ENCODE measurements around the gene WDR18. TPM values are rescaled to one million over a fixed set of nuclear protein-coding genes. Genes with fewer than 3 reads are reported as not detected.

WDR18 gene, protein sequence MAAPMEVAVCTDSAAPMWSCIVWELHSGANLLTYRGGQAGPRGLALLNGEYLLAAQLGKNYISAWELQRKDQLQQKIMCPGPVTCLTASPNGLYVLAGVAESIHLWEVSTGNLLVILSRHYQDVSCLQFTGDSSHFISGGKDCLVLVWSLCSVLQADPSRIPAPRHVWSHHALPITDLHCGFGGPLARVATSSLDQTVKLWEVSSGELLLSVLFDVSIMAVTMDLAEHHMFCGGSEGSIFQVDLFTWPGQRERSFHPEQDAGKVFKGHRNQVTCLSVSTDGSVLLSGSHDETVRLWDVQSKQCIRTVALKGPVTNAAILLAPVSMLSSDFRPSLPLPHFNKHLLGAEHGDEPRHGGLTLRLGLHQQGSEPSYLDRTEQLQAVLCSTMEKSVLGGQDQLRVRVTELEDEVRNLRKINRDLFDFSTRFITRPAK
- 6.9 and 7.9 TPM in 2 replicates for polyA plus RNA-seq

DNA sequence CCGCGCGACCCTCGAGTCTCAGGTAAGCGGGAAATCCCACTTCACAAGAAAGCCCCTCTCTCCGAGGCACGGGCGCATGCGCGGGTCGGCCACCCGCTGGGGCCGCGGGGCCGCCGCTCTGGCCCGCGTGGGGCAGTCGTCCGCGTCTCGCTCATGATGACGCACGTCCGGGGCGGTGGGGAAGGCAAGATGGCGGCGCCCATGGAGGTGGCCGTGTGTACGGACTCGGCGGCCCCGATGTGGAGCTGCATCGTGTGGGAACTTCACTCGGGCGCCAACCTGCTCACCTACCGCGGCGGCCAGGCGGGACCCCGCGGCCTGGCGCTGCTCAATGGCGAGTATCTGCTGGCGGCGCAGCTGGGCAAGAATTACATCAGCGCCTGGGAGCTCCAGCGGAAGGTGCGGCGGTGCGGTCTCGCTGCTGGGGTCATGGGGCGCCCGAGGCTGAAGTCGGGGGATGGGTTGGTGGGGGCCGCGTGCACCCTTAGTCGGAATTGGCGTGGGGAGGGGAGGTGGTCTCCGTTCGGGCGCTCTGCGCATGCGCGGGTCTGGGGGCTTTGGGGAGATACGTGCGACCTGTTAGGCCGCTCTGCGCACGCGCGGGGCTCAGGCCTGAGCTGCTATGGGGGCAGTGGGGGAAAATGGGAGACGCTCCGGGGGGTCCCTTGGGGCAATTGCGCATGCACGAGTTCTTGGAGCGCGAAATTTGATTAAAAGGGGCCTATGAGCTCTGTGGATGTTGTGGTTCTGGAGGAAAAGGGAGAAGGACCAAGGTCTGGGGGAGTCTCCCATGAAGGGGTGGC is at the start of gene WDR18:
WDR18 (plus strand) TSS at position 181 of the 803 bp plus-strand sequence; CDS start at position 190, 9 bp downstream.

DNA sequence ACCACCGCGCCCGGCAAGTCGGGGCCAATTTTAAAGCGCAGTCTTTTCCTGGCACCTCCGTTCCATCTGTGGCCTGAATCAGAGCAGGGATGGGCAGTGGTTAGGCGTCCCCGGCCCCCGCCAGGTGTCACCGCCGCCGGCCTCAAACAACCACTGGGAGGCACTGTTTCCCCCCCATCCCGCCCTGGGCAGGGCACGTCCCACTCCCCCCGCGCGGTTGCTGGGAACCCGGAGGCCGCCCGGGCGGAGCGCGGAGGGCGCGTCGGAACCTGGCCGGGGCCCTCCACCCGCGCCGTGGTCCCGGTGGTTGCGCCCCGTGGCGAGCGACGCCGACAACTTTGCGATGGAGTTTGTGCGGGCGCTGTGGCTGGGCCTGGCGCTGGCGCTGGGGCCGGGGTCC is 15.9 kb downstream of the WDR18 start, which contains the start of gene GRIN3B:
GRIN3B (plus strand) TSS at position 325 of the 400 bp plus-strand sequence; CDS start at position 344, 19 bp downstream.

DNA sequence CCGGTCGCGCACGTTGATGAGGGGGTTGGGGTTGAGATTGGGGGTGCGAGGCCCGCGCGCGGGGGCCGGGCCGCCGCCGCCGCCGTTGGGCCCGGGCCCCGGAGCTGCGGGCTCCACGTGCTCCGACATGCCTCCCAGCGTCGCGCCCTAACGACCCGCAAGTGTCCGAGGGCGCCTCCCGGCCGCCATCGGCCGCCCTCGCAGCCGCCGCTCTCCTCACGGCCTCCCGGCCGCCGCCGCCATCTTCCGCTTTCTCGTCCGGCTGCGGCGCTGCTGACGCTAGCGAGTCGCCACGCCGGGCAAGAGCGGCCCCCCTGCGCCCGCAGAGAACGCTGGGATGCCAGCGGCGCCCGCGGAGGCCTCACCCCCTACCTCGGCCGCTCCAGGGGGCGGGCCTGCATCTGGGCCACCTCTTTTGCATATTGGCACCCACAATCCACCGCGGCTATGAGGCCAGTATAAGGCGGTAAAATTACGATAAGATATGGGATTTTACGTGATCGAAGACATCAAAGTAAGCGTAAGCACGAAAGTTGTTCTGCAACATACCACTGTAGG is 36.8 kb downstream of the WDR18 start, which contains the start of gene TMEM259:
TMEM259 (minus strand) TSS at position 256 of the 558 bp plus-strand sequence; CDS start at position 129, 127 bp downstream.

DNA sequence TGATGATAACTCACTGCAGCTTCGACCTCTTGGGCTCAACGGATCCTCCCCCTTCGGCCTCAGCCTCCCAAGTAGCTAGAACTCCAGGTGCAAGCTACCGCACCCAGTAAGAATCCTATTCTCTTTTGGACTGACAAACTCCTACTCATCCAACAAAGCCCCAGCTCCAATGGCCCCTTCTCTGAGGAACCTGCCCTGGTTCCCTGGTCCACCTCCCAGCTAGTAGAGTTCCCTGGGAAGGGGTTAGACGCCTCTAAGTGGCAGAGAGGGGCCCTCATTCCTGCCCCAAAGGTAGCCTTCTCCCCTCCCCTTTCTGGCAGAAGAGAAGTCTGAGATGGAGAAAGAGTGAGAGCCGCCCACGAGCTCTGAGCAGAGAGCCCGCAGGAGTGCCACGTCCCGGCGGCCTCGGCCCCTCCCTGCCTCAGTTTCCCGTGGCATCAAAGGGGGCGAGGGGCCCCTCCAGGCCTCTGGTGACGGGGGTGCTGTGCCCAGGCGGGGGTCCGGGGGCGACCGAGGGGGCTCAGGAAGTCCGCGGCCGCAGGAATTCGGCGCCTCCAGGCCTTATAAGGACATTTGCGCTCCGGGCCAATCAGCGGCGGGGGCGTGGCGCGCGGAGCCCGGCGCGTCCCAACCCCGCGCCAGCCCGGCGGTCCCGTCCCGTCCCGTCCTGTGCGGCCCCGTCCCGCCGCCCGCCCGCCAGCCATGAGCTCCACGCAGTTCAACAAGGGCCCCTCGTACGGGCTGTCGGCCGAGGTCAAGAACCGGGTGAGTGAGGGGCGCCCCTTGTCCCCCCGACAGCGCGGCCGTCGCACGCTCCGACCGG is 42.0 kb downstream of the WDR18 start, which contains the start of gene CNN2:
CNN2 (plus strand) TSS at position 649 of the 823 bp plus-strand sequence; CDS start at position 703, 54 bp downstream.

DNA sequence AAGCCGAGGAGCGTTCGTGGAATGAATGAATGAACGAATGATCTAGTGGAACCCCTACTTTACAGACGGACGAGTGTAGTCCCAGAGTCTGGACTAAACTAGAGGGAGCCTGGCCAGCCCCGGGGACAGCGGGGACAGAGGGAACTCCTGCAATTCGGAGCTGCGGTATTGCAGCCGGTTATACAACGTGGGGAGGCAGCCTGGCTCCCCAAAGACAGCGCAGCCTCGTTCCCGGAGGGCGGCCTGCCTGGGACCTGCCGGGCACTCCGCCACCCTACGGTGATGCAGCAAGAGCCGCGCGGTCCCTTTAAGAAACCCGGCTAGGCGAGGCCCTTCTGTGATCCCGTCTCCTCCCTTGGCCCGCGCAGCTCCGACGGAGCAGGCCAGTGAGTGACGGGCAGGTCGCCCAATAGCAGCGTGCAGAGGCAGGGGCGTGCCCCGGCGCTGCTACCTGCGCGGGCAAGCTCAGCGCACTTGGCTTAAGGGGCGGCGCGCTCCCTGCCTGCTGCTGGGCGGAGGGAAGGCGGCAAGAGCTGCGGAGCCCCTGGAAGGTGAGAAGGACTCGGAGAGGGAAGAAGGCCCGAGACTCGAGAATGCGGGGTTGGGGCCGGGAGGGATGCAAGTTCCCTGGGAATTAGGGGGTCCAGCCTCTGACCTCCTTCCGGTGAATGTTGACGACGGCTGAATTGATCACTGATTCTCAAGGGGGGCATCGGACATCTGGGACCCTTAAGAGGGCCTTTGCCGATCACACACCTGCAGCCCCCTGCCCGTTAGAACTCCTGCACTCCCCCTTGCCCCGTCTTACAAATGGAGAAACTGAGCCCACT is 55.7 kb downstream of the WDR18 start, which contains the start of gene ABCA7:
ABCA7 (plus strand) TSS at position 462 of the 830 bp plus-strand sequence. CDS start 1,255 bp downstream, outside the sequence.

Other genes starting within 250 kb of the WDR18 start
- gene MISP, start 233.2 kb upstream of the WDR18 start, polyA plus RNA-seq, result not detected in 2 replicates
- 0.62 and 0.71 TPM in 2 replicates for gene PTBP1, start 186.9 kb upstream of the WDR18 start, polyA plus RNA-seq
- gene PLPPR3, start 162.4 kb upstream of the WDR18 start, polyA plus RNA-seq, result 1.2 TPM in 1 of 2 replicates, not detected in the other
- gene AZU1, start 156.5 kb upstream of the WDR18 start, polyA plus RNA-seq, result not detected in 2 replicates
- not detected in 2 replicates for gene PRTN3, start 143.3 kb upstream of the WDR18 start, polyA plus RNA-seq
- not detected in 2 replicates for gene ELANE, start 132.0 kb upstream of the WDR18 start, polyA plus RNA-seq
- gene CFD, start 124.7 kb upstream of the WDR18 start, polyA plus RNA-seq, result 0.34 and 0.60 TPM in 2 replicates
- 3.6 and 15.3 TPM in 2 replicates for gene MED16, start 91.2 kb upstream of the WDR18 start, polyA plus RNA-seq
- not detected in 2 replicates for gene RNU6-9, start 90.9 kb upstream of the WDR18 start, polyA plus RNA-seq
- gene R3HDM4, start 71.1 kb upstream of the WDR18 start, polyA plus RNA-seq, result 0.92 and 2.0 TPM in 2 replicates
- gene KISS1R, start 67.0 kb upstream of the WDR18 start, polyA plus RNA-seq, result not detected in 2 replicates
- 0.07 and 0.27 TPM in 2 replicates for gene ARID3A, start 58.3 kb upstream of the WDR18 start, polyA plus RNA-seq
- not detected in 2 replicates for gene GRIN3B, start 16.1 kb downstream of the WDR18 start, polyA plus RNA-seq
- gene TMEM259, start 36.8 kb downstream of the WDR18 start, polyA plus RNA-seq, result 2.3 and 6.2 TPM in 2 replicates
- gene RNU6-2, start 37.2 kb downstream of the WDR18 start, polyA plus RNA-seq, result not detected in 2 replicates
- 0.78 TPM in 1 of 2 replicates, not detected in the other for gene CNN2, start 42.3 kb downstream of the WDR18 start, polyA plus RNA-seq
- gene ABCA7, start 55.8 kb downstream of the WDR18 start, polyA plus RNA-seq, result 2.1 TPM in 1 of 2 replicates, not detected in the other
- not detected in 2 replicates for gene ARHGAP45, start 82.8 kb downstream of the WDR18 start, polyA plus RNA-seq
- gene POLR2E, start 111.0 kb downstream of the WDR18 start, polyA plus RNA-seq, result 10.2 and 26.5 TPM in 2 replicates
- 152 and 277 TPM in 2 replicates for gene GPX4, start 119.6 kb downstream of the WDR18 start, polyA plus RNA-seq
- 0.07 TPM in 1 of 2 replicates, not detected in the other for gene SBNO2, start 189.9 kb downstream of the WDR18 start, polyA plus RNA-seq
- 0.17 and 0.27 TPM in 2 replicates for gene STK11, start 221.4 kb downstream of the WDR18 start, polyA plus RNA-seq

All from Purkinje cell (primary cell).